DOHH2 (cell line): ENCODE data around the gene ADRA2B.

Experiments
- H3F3A ChIP-seq: fragments of 200-600 bp; sonication (generic), shearing (Covaris generic); 2 replicates; pipeline ENCODE4 v1.6.0; 2016; ENCODE audit warnings: antibody characterized with exemption, mild to moderate bottlenecking; ENCODE audit not compliant: control insufficient read depth, insufficient read depth
- H3K27ac ChIP-seq: fragments of 200-600 bp; sonication (generic); 2 replicates; pipeline ENCODE4 v1.5.1; 2014; ENCODE audit warnings: low read depth, mild to moderate bottlenecking, low read length, moderate library complexity
- H3K27me3 ChIP-seq: fragments of 200-600 bp; sonication (generic); 2 replicates; pipeline ENCODE4 v1.6.1; 2014; ENCODE audit warnings: mild to moderate bottlenecking, low read length, mixed read lengths; ENCODE audit not compliant: control insufficient read depth
- H3K36me3 ChIP-seq: fragments of 200-600 bp; sonication (generic); 2 replicates; pipeline ENCODE4 v1.6.1; 2014; ENCODE audit warnings: mild to moderate bottlenecking, low read length, moderate library complexity, mixed read lengths; ENCODE audit not compliant: control insufficient read depth
- H3K4me1 ChIP-seq: fragments of 200-600 bp; sonication (generic); 2 replicates; pipeline ENCODE4 v1.6.1; 2014; ENCODE audit warnings: mild to moderate bottlenecking, low read length, mixed read lengths; ENCODE audit not compliant: control insufficient read depth
- H3K4me2 ChIP-seq: fragments of 200-600 bp; sonication (generic); 2 replicates; pipeline ENCODE4 v1.6.0; 2014; ENCODE audit warnings: mild to moderate bottlenecking, low read length, moderate library complexity
- H3K4me3 ChIP-seq: fragments of 200-600 bp; sonication (generic); 2 replicates; pipeline ENCODE4 v1.5.1; 2014; ENCODE audit warnings: mild to moderate bottlenecking, low read length, mixed read lengths
- H3K79me2 ChIP-seq: fragments of 200-600 bp; sonication (generic); 2 replicates; pipeline ENCODE4 v1.6.1; 2014; ENCODE audit warnings: mild to moderate bottlenecking, low read length, mixed read lengths; ENCODE audit not compliant: control insufficient read depth
- H3K9me2 ChIP-seq: fragments of 200-600 bp; sonication (generic); replicated peaks from 2 replicates; pipeline ENCODE4 v1.6.1; 2014; ENCODE audit warnings: mild to moderate bottlenecking, low read length, mixed read lengths; ENCODE audit not compliant: control insufficient read depth
- H3K9me3 ChIP-seq: fragments of 200-600 bp; sonication (generic); 2 replicates; pipeline ENCODE4 v1.6.1; 2014; ENCODE audit warnings: antibody characterized with exemption, low read length, mixed read lengths; ENCODE audit not compliant: control insufficient read depth, insufficient read depth
- H4K20me1 ChIP-seq: fragments of 200-600 bp; sonication (generic); 2 replicates; pipeline ENCODE4 v1.6.0; 2014; ENCODE audit warnings: low read depth, mild to moderate bottlenecking, antibody characterized with exemption, low read length, moderate library complexity; ENCODE audit not compliant: control insufficient read depth, insufficient read depth
- CTCF ChIP-seq: fragments of 200-600 bp; sonication (generic); IDR thresholded peaks from one replicate; pipeline ENCODE4 v1.5.1; 2014; ENCODE audit warnings: antibody characterized with exemption, mild to moderate bottlenecking, low read depth, low read length; ENCODE audit not compliant: poor library complexity, severe bottlenecking
- EZH2phosphoT487 ChIP-seq: fragments of 200-600 bp; sonication (generic); IDR thresholded peaks from 2 replicates; pipeline ENCODE4 v1.6.1; 2017; ENCODE audit warnings: borderline replicate concordance, mild to moderate bottlenecking, antibody characterized with exemption, low read length, moderate library complexity, mixed read lengths

The ADRA2B gene

GRCh38 chr2:96098900-96099590 lies 17.3 kb downstream of the ADRA2B start:
- no peak overlapping the region for H3K27ac ChIP-seq
- H4K20me1 ChIP-seq = 0 out of 2 replicates have a peak, but pooled peaks cover 2% of the 10 kb centered on the region
- H3K79me2 ChIP-seq = no peaks in the 10 kb centered on the region
- no peaks in the 10 kb centered on the region for H3F3A ChIP-seq
- H3K36me3 ChIP-seq = no peaks in the 10 kb centered on the region
- H3K9me2 ChIP-seq = no peaks in the 10 kb centered on the region
- TF ChIP-seq CTCF (no peak), EZH2phosphoT487 (no peak)
- no peaks in the 10 kb centered on the region for H3K9me3 ChIP-seq
- H3K4me3 ChIP-seq = no peak overlapping the region
- peaks cover 10% of the 10 kb centered on the region for H3K4me1 ChIP-seq
- H3K4me2 ChIP-seq = no peak overlapping the region
- peaks cover 8% of the 10 kb centered on the region; the same call in 1 of the 2 replicates for H3K27me3 ChIP-seq

GRCh38 chr2:96097951-96098823 lies 18.2 kb downstream of the ADRA2B start:
- Histone ChIP-seq H3K4me2 (no peak overlapping the region), H3K27ac (no peak overlapping the region), H3K27me3 (peaks cover 14% of the 10 kb centered on the region), H3F3A (no peaks in the 10 kb centered on the region), H3K9me2 (no peaks in the 10 kb centered on the region), H3K4me1 (peaks cover 3% of the 10 kb centered on the region), H3K36me3 (no peaks in the 10 kb centered on the region), H3K79me2 (no peaks in the 10 kb centered on the region), H3K9me3 (no peaks in the 10 kb centered on the region), H4K20me1 (0 out of 2 replicates have a peak, but pooled peaks cover 2% of the 10 kb centered on the region), H3K4me3 (no peak overlapping the region)
- TF ChIP-seq EZH2phosphoT487 (no peak), CTCF (no peak)

- TF ChIP-seq EZH2phosphoT487 = no peak
- no peak for TF ChIP-seq CTCF
- no peaks in the 10 kb centered on the region for H3F3A ChIP-seq
These were observed 18.9 kb downstream of the ADRA2B start for GRCh38 chr2:96097441-96097840.

More at GRCh38 chr2:96097441-96097840, 18.9 kb downstream of the ADRA2B start:
- H3K79me2 ChIP-seq = no peaks in the 10 kb centered on the region
- H3K4me3 ChIP-seq = no peak overlapping the region
- H3K27me3 ChIP-seq = peaks cover 14% of the 10 kb centered on the region
- H3K4me1 ChIP-seq = no peaks in the 10 kb centered on the region
- H3K27ac ChIP-seq = no peak overlapping the region
- H3K9me2 ChIP-seq = no peaks in the 10 kb centered on the region
- H3K36me3 ChIP-seq = no peaks in the 10 kb centered on the region
- H3K4me2 ChIP-seq = no peak overlapping the region
- H3K9me3 ChIP-seq = no peaks in the 10 kb centered on the region
- H4K20me1 ChIP-seq = 0 out of 2 replicates have a peak, but pooled peaks cover 2% of the 10 kb centered on the region
